Measurements from ENCODE around the gene ADGRV1.
"Not testable (repeated sequence)": the region's sequence is repeated elsewhere in the genome, so short reads cannot be mapped to it uniquely, and the experiment has no call there.

ADGRV1 gene

DNA sequence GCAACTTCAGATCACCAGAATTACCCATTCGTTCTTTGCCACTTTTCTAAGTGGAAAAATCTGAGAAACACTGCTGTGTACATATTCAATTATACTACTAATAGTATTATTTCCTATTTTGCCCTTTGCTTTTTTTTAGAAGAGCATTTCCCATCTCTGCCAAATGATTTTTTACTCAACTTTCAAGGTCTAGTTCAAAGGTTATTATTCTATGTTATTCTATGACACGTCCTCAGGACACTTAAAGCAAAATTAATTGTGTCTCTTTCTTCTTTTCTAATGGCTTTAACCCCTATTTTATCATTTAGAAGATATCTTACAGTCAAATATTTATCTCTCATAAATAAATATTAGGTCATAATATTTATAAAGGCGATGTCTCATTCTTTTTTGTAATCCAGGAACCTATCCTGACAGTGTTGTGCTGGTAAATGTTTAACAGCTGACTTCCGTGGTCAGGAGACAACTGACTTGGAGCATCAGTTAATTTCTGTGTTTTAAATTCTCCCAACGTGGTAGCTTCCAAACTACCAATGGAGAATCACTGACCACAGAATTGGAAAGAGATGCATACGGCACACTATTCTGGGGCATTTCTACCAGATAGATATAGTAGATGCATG is 449.3 kb downstream of the ADGRV1 start:
- no peak for DNase-seq

DNA sequence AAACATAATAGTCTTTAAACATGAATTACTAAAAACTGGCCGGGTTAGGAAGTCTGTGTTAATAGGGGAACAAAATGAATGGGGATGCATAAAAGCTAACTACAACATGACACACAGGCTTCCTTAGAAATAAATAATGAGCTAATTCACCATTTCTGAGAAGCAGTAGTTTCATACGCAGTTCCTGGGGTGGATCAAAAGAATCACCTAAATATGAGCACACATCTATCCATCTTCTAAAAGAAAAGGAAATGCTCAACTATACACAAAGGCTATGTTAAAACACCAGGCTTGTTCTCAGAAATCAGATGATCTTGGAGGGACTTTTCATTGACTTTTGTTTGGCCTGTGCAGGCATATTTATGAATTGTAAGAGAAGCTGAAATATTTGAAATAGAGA is 451.5 kb downstream of the ADGRV1 start:
- no peak for DNase-seq

DNA sequence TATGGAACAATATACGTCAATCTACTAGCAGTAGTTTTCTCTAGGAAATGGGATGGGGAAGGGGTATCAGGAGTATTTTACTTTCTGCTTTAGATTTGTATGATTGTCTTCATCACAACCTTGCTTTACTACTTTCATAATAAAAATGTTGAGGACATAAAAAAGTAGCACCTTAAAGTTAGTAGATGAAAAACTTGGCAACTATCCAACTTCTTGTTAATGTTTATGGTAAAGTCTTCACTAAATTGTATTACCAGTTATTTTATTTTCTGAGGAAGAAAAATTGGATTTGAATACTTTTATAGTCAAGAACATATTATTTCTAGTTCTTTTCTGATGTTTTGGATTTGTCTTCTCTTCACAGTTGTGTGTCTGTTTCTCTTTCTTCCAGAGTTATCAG is 452.4 kb downstream of the ADGRV1 start:
- no peak for DNase-seq

DNA sequence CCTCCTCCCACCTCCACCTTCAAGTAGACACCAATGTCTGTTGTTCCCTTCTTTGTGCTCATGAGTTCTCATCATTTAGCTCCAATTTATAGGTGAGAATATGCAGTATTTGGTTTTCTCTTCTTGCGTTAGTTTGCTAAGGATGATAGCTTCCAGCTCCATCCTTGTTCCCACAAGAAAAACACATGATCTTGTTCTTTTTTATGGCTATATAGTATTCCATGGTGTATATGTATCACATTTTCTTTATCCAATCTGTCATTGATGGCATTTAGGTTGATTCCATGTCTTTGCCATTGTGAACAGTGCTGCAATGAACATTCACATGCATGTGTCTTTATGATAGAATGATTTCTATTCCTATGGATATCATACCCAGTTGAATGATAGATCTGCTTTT is 454.3 kb downstream of the ADGRV1 start:
- not testable (repeated sequence) for DNase-seq

DNA sequence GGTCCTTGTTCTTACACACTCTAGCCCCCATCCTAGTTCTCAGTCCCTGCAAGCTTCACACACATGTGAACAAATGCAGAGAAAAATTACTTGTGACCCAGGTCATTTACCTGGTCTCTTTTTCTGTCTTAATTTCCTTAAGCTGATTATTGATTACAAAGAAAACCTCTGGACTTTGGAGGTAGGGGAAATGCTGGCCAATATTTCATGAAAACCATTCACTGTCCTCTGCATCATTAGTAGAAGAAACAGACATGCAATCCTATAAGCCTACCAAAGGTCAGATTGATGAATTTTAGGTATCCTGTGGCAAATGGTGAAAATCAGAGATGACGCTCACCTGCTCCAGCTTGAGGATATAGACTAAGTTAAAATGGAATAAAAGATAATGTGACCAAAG is 457.7 kb downstream of the ADGRV1 start:
- no peak for DNase-seq

DNA sequence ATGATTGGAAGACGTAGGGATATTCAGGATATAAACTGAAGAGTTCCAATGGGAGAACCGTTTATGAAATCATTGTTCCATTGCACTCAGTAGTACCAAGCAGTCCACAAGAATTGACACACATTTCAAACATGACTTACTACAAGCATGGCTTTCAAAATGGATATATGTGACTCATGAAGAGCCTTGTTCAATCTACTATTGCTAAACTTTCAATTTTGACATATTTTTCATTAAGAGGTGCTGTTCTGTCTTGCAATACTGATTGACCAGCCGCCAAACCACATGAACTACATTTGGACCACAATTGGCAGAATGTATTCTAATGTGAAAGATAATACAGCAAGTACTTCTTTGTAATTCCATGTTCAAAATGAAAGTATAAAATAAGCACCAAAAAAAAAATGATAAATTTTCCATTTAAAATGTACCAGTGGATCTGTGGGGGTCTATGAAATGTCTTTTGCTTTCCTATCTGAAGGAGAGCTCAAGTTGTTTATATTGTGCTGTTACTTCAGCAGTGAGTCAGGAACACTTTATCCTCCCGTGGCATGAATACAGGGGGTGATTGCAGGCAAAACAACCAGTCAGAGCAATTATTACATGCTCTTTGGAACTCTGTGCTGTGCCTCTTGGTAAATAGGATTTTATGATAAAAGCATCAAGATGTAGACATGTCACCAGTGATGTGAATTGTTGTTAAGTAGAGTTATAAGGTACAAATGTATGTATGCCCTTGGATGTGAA is 458.5 kb downstream of the ADGRV1 start:
- peak; percentile 28 for DNase-seq

DNA sequence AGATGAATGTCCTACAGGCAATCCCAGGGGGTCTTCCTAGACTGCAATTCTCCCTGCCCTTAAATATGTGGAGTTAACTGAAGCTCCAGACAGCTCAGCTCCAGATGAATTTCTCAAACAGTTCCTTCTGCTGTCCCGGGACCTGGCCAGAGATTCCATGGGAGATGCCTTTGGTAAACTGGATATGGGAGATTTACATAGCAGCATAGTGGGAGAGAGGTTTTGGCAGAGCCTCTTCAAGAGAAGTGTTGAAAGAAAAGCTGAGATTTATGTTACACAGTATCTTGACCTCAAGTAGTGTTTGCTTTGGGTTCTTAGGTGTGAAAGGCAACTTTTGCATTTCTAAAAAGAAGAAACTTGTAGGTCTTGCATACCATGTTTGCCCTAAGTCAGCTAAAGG is 459.6 kb downstream of the ADGRV1 start:
- peak; percentile 43 for DNase-seq

DNA sequence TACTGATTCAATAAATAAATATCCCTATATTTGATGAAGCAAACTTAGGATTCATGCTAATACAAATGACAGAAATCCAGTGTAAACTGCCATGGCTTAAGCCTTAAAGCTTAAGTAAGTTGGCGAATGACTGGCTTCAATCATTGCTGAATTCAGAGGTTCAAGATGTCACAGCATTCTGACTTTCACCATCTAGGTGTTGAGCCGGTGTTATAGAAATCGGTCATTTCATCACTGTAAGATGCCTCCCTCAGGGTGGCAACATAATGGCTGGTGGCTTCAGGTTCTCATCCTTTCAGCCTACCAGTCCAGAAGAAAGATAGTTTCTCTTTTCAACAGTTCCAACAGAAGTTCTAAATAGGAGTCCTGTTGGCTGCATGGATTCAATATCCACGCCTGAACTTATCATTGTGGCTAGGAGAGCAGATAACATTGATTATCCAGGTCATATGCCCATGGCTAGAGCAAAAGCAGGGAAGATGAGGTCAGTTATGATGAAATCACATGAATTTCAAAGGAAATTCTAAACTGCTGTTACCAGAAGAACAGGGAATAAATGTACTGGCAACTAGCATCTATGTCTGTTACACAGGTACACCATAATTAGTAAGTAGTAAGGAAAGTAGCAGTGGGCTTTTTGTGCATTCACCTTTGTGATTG is 460.2 kb downstream of the ADGRV1 start:
- DNase-seq: no peak

DNA sequence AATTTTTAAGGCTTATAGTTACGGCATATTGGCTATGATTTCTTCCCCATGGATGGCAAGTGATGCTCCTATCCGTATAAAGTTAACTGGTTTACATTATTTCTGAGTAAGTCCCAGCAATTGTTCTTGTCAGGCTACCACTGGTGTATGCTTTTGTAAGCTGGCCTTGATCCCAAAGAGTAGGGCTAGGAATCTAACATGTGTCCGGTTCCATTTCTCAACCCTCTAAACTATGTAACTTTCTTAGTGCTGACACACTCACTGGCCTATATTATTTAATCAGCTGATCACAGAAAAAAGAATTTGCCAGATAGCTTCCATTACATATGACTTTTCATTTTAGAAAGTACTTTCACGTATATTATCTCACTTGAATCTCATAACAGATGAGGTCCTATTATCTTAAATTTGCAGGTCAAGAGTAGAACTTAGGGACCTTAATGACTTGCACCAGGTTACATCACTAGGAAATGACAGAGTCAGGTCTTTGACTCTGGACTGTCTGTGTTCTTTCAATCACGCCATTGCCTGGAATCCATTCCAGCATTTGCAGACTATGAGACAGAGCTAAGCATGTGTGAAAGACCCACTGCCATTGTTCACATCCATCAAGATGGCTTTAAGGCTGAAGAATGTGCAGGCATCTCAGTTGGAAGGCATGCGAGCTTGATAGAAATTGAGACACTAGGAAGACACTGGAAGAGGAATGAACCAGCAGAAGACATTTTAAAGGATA is 461.6 kb downstream of the ADGRV1 start:
- DNase-seq: peak; percentile 57

DNA sequence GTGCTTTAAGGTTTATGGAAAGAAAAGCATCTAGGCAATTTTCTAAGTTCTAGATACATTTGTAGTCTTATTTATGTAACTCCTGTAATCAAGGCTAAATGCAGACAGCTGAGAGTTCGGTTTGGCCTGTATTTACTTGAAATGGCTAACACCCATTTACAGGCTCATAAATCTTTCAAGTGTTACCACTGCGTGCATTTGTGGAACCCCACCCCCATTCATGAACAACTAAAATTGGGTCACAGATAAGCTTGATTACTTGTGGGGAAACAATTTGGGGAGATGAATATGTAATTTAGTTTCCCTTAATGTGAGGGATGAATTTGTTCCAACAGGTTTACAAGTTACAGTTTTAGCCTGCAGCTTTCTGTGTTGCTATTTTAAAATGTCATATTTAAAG is 463.9 kb downstream of the ADGRV1 start:
- DNase-seq: no peak

DNA sequence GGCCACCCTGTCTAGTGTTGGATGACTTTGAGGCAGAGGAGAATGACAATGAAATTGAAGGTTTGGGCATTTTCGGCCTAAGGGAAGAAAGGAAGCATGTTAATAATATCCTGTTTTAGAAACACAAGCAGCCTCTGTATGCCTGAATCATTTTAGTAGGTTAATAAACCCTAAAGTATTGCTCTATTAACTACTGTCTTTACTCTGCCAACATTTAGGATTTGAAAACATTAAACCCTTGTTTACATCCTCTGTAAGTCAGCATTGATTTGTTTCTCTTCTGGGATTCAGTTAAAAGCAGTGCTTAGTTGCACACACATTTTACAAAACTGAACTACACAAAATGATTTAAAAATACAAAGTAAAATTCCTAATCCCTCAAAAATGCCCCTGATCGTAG is 465.6 kb downstream of the ADGRV1 start:
- no peak for DNase-seq

DNA sequence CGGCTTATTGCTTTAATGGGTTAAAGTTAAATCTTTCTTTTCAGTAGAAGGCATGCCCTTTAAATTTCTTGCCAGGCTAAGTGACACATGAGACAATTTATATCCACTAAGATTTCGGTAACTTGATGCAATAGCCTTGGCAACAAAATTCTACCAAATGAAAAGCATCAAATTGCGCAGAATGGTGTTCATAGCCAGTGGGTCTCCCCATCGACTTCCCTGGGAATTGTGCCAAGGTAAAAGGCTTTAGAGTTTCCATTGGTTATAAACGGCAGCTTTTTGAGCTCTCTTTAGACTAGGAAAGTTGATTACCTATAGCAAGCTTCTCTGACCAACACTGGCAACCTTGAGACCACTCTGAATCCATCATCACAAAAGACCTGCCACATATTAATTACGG is 466.1 kb downstream of the ADGRV1 start:
- DNase-seq: peak; percentile 21

DNA sequence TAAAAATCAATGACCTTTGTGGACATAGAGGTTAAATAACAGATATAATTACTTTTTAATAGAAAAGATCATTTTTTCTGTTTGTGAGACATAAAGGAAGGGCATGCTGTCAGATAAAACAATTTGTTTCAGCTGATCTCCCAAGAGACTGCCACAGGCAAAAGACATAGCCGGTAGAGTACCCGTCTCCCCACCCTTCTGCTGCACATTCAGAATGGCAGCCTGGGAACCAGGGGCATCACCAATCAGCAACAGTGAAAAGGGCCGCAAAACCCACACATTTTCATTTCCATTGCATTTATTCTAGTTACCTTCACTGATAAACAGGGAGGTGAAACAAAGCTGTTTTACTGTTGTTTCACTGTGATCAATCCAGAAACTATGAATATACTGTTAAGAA is 466.9 kb downstream of the ADGRV1 start:
- no peak for DNase-seq

DNA sequence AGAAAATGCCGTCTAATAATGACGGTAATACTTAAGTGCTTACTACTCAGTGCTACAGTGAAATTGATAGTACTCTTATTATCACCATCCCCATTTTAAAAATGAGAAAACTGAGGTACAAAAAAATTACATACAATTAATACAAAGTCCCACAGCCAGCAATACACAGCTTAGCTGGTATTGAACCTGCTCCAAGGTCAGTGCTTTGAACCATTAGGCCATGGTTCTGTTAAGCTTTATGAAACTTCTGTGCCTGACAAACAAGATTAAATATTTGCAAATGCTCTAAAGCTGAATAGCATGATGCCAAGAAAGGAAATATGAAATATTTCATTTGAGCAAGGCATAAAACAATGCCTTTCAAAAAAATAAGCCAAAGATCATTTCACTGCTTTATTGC is 467.4 kb downstream of the ADGRV1 start:
- DNase-seq: no peak

DNA sequence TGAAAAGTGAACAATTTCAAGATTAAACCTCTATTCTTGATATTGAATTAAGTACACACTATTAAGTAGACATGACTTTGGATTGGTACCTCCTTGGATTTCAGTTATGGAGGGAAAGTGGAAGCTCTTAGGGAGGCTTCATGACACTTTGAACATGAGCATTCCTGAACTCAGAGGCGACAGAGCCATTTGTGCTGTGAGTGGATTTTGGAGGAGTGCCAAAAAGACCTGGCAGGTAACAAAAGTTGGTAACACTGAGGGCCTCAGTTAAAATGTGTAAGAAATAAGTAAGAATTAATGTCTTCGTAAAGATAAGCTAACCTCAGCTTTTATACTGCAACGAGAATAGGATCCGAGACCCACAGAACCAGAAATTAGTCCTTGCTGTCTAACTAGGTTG is 467.9 kb downstream of the ADGRV1 start:
- DNase-seq: no peak

DNA sequence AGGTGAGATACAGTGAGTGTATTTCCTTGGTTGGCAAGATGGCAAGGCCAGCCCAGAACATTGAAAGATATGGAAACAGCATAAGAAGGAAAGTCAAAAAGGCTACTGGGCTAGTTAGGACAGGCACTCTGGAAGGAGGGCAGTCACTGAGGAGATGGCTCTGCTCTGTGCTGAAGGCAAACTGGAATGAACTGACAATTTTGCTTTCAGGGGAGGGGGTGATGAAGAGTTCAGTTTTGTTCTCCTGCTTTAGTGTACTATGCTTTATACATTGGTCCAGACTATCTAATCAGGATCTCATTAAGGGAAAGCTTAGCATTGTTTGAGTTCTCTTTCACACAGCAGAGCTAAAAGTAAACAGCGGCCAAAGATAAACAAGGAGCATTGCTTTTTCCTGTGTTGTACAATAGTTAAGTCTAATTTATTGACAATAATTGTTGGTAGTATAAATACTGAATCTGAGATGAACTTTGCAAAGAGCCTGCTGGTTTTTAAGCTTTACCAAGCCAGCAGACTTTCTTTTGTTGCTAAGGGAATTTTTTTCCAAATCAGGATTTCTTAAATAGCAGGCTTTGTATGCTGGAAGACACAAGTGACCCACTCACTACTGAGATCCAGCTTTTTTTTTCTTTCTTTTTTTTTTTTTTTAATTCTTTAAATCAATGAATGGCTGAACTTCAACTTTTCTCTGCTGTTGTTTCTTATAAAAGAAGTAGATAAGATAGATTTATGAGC is 469.0 kb downstream of the ADGRV1 start:
- DNase-seq: no peak

DNA sequence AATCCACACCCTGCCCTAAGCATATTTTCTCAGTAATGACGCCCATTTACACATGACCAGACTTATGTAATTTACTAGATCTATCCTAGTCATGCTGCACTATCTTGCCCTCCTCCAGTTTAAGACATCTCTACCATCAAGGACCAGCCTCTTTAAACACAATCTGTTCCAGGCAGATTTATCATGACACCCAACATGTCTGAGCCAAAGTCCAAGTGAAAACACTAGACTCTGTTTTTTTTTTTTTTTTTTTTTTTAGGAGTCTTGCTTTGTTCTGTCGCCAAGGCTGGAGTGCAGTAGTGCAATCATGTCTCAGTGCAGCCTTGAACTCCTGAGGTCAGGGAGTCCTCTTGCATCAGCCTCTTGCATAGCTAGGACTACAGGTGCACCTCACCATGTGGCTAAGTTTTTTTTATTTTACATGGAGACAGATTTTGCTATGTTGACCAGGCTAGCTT is 469.9 kb downstream of the ADGRV1 start:
- DNase-seq: no peak

DNA sequence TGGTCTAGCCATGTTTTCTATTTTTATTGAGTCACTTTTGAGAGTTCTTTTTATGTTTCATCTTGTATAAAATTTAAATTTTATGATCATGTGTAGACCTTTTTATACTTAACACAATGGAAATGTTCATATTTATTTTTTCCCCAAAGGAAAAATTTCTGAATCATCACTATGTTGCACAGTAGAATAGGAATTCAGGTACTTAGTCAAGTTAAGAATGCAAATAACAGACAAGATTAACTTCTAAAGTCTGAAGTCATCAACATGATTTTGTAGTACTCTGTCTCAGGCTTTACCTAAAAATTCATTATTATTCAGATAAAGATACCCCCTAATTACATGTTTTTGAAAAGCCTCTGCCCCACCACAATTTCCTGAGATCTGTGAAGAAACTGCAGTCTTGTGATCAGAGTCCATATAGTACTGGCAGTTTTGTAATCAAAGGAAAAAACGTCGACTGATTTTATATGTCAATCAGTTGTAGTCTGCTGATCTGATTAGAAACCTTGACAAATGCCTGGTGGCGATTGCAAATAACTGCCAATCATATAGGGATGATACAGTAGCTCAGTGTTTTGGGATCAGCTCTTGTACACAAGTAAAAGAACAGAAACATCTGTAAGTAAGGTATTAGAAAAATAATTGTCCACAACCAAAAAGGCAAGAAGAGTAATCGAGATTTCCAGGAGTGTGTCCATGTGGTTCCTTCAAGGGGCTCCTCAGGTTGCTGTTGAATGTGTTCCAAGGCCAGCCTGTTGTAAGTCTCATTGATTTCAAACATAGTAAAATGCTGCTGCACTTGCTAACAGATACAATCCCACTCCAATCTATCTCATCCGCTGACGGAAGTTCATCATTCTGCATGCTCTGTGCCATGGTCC is 472.2 kb downstream of the ADGRV1 start:
- no peak for DNase-seq

DNA sequence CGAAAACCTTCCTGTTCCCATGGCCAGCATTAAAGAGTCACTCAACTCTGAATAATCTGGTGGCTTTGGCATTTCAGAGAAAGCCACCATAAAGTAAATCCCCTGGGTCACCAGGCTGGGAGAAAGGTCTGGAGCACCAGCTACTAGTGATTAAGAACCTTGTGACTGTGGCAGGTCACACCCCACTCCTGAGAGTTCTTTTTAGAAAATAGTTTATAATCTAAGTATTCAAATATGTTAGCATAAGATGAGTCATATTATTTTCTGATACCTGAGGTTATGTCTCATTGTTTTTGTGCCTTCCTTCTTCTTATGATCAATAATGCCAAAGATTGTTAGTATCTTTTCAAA is 472.8 kb downstream of the ADGRV1 start:
- no peak for DNase-seq

DNA sequence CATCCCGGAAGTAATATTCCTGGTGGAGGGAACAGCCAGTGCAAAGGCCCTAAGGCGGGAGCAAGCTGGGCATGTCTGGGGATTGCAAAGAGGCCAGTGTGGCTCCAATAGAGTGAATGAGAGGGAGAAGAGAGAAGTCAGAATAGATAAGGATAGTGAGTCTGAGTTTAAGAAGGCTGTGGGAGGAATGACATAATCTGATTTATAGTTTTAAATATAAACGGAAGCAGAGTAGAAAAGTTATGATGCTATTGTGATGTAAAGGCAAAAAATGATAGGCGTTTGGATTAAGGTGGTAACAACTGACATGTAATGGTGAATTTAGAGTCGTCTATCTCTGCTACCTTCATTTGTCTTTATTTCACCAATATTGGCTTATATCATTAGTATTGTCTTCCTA is 473.5 kb downstream of the ADGRV1 start:
- DNase-seq: no peak

DNA sequence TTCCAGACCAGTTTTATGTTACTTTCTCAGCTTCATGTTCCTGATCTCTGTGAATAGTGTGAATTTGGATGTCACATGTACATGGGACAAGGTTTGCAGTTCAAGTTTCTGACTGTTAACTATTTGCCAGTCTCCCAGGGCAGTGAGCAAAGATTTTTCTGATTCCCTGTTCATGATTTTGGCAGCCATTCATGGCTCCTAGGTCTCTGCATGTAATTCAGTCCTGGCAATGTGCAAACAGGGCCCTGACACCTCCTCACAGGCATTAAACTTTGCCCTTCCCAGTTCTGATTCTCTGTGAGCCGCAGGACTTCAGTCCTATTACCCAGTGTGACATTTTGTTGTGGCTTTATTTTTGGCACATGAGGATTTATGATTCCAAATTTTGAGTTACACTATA is 474.8 kb downstream of the ADGRV1 start:
- no peak for DNase-seq

All from fibroblast of upper back skin (primary cell).